ENCODE data around the gene NMT1.

Gene NMT1

DNA sequence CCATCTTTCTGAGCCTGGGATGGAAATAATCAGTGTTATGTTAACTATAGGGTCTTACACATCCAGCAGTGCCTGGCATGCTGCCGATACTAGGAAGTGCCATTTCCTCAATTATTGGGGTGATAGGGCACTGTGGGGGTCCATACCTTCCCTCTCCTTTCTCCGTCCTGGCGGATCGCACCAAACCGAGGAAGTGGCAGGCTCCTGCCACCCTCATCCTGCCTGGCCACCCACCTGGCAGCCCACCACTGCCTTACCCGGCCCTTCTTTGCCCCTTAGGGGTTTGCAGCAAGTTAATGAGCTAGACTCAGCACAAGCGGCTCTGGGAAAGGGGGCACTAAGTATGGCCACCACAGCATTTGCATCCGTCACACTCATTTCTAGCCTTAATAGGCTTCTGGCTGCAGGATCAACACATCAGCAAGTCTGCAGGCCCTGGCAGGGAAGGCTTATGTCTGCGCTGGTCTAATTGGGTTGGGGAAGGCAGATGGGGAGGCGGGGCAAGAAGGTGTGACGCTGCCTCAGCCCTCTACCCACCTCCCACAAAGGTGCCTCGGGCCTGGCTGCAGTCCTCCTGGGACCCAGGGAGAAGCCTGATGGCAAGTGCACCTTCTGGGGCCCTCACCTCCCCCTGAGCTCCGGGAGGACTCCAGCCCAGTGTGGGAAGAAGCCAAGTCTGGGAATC is 38.3 kb upstream of the NMT1 start:
- TF ChIP-seq POLR2AphosphoS5 (IDR thresholded peaks at IDR 0.05; ENCODE audit: low read depth, low read length) (no peak), TAF1 (IDR thresholded peaks at IDR 0.05; ENCODE audit: borderline replicate concordance, low read depth, low read length) (no peak), POLR2A (IDR thresholded peaks at IDR 0.05; ENCODE audit: low read depth, low read length) (no peak)
- FAIRE-seq (peak; percentile 63), DNase-seq (ENCODE audit: insufficient read length) (no peak)

DNA sequence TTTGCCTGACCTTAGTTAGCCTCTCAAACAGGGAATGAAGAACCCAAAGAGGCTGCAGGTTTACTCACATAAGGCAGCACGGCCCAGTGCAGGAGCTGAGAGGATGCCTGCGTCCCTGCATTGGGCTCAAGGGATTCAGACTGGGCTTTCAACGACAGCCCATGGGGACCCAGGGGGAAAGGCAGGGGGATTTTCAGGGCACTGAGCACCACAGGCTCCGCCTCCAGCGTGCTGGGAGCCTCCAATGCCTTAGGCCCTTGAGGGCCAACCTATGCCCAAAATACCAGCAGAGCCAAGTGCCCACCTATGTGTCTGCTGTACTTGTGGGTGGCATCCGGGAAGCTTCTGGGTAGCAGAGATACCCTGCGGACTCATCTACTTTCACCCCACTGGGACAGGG is 32.0 kb upstream of the NMT1 start:
- no peak for FAIRE-seq
- TF ChIP-seq POLR2AphosphoS5 (IDR thresholded peaks at IDR 0.05; ENCODE audit: low read depth, low read length) (no peak), TAF1 (IDR thresholded peaks at IDR 0.05; ENCODE audit: borderline replicate concordance, low read depth, low read length) (no peak), POLR2A (IDR thresholded peaks at IDR 0.05; ENCODE audit: low read depth, low read length) (no peak)
- DNase-seq (ENCODE audit: insufficient read length) = no peak

- TF ChIP-seq POLR2A (IDR thresholded peaks at IDR 0.05; ENCODE audit: low read depth, low read length) (no peak), TAF1 (IDR thresholded peaks at IDR 0.05; ENCODE audit: borderline replicate concordance, low read depth, low read length) (no peak), POLR2AphosphoS5 (IDR thresholded peaks at IDR 0.05; ENCODE audit: low read depth, low read length) (no peak)
- peak; percentile 93 for FAIRE-seq
- DNase-seq (ENCODE audit: insufficient read length) = no peak
These were observed 31.2 kb upstream of the NMT1 start for GRCh38 chr17:45029758-45030423.

DNA sequence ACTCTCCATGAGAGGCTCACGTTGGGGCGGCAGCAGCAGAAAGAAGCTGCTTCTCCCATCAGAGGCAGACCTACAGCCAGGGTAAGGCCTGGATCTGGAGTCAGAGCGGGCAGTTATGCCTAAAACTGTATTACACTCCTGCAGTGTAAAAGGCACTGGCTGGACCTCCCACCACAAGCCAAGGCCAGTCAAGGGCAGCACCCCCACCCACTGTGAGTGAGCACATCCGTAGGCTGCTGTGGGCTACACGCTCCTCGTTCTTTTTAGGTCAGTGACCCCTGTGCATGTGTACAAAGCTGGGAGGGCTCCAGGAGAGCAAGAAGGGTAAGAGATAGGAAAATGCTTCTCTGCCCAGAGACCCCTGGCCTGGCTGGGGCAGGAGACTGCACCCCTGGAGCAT is 30.4 kb upstream of the NMT1 start:
- TF ChIP-seq POLR2A (IDR thresholded peaks at IDR 0.05; ENCODE audit: low read depth, low read length) = no peak
- TF ChIP-seq TAF1 (IDR thresholded peaks at IDR 0.05; ENCODE audit: borderline replicate concordance, low read depth, low read length) = no peak
- no peak for TF ChIP-seq POLR2AphosphoS5 (IDR thresholded peaks at IDR 0.05; ENCODE audit: low read depth, low read length)
- DNase-seq (ENCODE audit: insufficient read length) (no peak), FAIRE-seq (no peak)

GRCh38 chr17:45031231-45032173 is 29.6 kb upstream of the NMT1 start:
- TF ChIP-seq TAF1 (IDR thresholded peaks at IDR 0.05; ENCODE audit: borderline replicate concordance, low read depth, low read length) = no peak
- TF ChIP-seq POLR2A (IDR thresholded peaks at IDR 0.05; ENCODE audit: low read depth, low read length) = no peak
- no peak for TF ChIP-seq POLR2AphosphoS5 (IDR thresholded peaks at IDR 0.05; ENCODE audit: low read depth, low read length)
- FAIRE-seq (no peak), DNase-seq (ENCODE audit: insufficient read length) (no peak)

- no peak for TF ChIP-seq POLR2AphosphoS5 (IDR thresholded peaks at IDR 0.05; ENCODE audit: low read depth, low read length)
- TF ChIP-seq TAF1 (IDR thresholded peaks at IDR 0.05; ENCODE audit: borderline replicate concordance, low read depth, low read length) = no peak
- TF ChIP-seq POLR2A (IDR thresholded peaks at IDR 0.05; ENCODE audit: low read depth, low read length) = no peak
- DNase-seq (ENCODE audit: insufficient read length) (no peak), FAIRE-seq (no peak)
These were observed 29.0 kb upstream of the NMT1 start for GRCh38 chr17:45032174-45032541.

GRCh38 chr17:45034599-45034998 is 26.5 kb upstream of the NMT1 start:
- DNase-seq (ENCODE audit: insufficient read length) (no peak), FAIRE-seq (no peak)
- TF ChIP-seq POLR2A (IDR thresholded peaks at IDR 0.05; ENCODE audit: low read depth, low read length) (no peak), TAF1 (IDR thresholded peaks at IDR 0.05; ENCODE audit: borderline replicate concordance, low read depth, low read length) (no peak), POLR2AphosphoS5 (IDR thresholded peaks at IDR 0.05; ENCODE audit: low read depth, low read length) (no peak)

DNA sequence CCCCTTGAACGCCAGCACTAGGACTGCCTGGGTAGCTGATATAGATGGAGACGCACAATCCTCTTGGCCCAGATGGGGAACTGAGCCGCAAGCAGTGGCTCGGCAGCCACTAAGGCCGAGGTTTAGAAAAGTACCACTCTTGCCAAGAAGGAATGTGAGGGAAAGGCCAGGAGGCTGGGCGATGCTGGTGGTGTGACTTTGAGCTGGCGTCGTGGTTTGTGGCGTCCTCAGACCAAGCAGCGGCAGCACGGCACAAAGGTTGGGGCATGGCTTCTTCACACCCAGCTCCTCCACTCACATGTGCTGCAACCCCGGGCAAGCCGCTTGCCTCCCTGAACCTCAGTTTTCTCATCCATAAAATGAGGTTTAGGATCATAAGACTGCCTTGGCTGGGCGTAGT is 25.3 kb upstream of the NMT1 start:
- FAIRE-seq = no peak
- DNase-seq (ENCODE audit: insufficient read length) = no peak

GRCh38 chr17:45036691-45037090 is 24.4 kb upstream of the NMT1 start:
- TF ChIP-seq TAF1 (IDR thresholded peaks at IDR 0.05; ENCODE audit: borderline replicate concordance, low read depth, low read length) = no peak
- no peak for TF ChIP-seq POLR2A (IDR thresholded peaks at IDR 0.05; ENCODE audit: low read depth, low read length)
- TF ChIP-seq POLR2AphosphoS5 (IDR thresholded peaks at IDR 0.05; ENCODE audit: low read depth, low read length) = no peak
- FAIRE-seq (no peak), DNase-seq (ENCODE audit: insufficient read length) (no peak)

More for the DNA sequence above, 25.3 kb upstream of the NMT1 start:
- TF ChIP-seq POLR2AphosphoS5 (IDR thresholded peaks at IDR 0.05; ENCODE audit: low read depth, low read length) = no peak
- TF ChIP-seq POLR2A (IDR thresholded peaks at IDR 0.05; ENCODE audit: low read depth, low read length) = no peak
- TF ChIP-seq TAF1 (IDR thresholded peaks at IDR 0.05; ENCODE audit: borderline replicate concordance, low read depth, low read length) = no peak

DNA sequence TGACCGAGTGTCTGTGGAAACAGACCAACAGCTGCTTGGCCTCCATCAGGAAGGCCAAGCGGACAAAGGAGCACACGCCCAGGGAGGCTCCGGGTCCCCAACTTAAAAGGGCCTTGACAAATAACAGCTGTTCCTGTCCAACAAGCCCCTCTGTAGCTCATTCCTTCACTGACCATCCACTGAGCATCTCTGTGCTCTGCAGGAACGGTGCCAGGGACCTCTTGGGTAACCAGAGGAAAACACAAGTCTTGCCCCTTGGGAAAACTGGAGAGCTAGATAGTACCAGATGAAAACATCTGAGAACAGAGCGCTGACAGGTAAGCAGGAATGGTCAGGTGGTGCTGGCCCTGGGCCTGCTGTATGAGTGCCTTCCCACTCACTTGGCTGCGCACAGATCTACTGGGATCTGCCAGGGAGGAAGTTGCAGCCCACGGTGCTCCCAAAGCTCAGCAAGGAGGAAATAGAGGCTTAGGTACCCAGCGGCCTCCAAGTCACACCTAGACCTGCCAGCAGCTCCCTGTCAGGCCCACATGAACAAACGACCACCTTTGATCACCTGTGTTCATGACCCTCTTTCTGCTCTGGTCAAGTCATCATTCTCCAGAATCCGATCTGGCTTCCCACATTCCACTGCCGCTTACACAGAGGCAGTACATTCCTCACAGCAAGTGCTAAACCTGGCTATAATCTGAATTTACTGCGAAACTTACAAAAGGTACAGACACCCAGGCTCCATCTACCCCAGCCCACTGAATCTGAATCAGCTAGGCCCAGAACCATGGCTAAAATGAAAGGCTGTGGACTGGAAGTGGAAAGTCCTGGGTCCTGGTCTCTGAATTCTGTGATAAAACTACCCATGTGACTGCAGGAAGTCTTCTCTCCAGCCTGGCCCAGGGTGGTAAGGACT is 22.1 kb upstream of the NMT1 start:
- DNase-seq (ENCODE audit: insufficient read length) (no peak), FAIRE-seq (peak; percentile 51)
- TF ChIP-seq POLR2AphosphoS5 (IDR thresholded peaks at IDR 0.05; ENCODE audit: low read depth, low read length) (no peak), TAF1 (IDR thresholded peaks at IDR 0.05; ENCODE audit: borderline replicate concordance, low read depth, low read length) (no peak), POLR2A (IDR thresholded peaks at IDR 0.05; ENCODE audit: low read depth, low read length) (no peak)
